NCI-H345 (cell line): ENCODE results near the gene ADCY5.

ENCODE experiments used
- DNase-seq: peaks from one replicate; lab custom pipeline; 2025; lab: John Stamatoyannopoulos, UW

The ADCY5 gene

DNA sequence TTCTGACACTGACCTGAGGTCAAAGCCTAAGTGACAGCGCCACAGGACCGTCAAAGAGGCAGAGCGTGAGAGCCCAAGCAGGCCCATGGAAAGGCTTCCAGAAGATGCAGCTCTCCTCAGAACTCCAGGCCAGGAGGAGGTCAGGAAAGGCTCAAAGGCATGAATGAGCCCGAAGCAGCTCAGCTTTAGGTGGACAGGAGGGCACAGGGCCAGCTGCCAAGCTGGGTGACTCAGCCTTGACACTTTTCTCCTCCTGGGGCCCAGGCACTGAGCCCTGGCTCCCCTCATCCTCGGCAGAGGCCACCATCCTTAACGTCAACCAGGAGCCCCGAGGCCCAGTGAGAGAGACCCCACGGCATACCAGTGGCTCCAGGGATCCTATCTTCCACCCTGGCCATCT lies 62.9 kb downstream of the ADCY5 start:
- no peak for DNase-seq

DNA sequence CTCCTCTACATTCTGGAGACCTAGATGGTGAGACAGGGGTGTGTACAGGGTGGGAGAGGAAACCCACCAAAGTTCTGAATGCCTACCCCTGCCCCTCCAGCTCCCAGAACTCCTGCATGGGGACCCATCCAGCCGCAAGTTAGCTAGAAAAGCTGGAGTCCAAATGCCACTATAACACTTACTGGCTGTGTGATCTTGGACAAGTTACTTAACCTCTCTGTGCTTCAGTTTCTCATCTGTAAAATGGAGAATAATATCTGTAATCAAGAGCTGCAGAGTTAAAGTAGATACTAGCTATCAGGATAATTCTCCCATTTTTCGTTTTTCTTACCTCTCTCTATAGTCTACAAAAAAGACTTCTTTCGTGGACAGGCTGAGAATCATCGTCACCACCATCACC lies 63.4 kb downstream of the ADCY5 start:
- DNase-seq = no peak

DNA sequence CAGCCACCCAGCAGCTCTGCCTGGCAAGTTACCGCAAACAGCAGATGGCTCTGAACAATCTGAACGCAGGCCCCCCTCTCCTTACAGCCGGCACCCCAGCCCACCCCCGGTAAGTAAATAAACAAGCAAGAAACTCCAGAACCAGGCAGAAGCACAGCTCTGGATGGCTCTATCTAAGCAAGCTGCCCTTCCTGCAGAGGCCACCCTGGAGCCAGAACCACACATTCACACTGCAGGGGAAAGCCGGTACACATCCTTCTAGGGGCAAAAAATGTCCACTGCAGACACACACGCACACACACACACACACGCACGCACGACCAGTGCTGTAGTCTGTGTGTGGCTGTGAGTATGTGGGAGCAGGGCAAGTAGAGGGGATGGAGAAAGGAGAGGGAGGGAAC lies 63.9 kb downstream of the ADCY5 start:
- DNase-seq = no peak

DNA sequence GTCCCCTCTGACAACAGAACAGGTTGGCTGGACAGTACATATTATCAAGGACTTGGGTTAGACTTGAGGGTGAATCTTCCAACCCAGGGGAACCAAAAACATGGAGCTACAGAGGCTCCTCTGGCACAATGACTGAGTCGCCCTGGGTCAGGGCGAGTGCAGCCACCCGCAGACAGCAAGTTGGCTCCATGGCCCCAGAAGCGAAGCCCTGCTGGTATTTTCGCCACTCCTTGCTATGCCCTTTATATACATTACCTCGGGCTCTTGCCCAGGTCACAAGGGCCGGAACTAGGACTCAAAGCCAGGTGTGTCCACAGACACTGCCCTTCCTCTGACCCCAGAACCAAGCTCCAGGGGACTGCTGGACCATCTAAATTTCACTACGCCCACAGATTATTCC lies 64.6 kb downstream of the ADCY5 start:
- DNase-seq = no peak

DNA sequence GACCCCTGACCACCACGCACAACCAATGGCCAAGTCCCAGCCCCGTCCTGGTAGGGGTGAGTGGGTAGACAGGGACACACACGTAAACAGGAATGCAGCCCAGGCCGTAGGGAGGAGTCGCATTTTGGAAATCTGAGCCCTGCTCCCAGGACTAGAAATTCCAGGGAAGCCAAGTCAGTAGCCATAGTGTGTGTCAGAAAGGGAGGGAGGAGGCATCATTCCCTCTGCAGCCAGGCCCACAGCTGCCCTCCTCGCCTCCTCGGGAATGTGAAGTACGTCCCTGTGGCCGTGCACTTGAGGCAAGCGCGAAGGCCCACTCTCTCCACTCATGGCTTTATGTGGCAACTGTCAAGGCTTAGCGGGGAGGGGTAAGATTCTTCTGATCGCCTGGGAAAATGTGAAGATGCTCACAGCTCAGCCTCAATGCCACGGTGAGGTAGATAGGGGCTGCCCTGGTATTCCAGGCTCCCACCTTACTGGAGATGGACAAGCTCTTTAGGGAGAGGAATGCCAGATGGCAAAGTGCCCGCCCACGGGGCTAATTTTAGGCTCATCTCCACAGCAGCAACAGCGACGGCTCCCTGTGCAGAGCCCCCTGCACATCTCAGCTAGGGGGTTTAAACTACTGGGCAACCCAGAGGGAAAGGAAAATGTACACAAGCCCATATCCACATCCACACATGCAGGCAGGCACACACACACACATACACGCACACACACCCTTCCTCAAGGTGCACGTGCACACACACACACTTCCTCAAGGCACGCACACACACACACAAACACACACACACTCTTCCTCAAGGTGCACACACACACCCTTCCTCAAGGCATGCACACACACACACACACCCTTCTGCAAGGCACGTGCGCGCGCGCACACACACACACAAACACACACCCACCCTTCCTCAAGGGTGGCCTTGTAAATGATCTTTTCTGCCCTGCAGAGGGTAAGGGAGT lies 65.5 kb downstream of the ADCY5 start:
- DNase-seq = no peak

DNA sequence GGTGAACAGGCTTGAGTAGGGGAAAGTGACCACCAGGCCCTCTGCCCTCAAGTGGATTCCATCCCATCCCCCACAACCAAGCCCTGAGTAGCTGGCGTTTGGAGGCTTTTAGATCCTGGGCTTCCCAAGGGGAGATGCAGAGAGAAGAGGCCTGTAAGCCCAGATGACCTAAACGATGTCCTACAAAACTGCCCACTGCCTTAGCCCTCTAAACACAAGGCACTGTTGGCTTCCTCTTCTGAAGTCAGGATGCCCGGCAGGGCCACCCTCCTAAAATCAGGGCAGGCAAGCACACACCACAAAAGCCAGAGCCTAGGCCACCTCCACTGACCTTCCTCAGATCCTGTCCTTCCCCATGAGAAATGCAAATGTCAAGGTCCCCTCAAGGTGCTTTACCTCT lies 68.6 kb downstream of the ADCY5 start:
- no peak for DNase-seq

DNA sequence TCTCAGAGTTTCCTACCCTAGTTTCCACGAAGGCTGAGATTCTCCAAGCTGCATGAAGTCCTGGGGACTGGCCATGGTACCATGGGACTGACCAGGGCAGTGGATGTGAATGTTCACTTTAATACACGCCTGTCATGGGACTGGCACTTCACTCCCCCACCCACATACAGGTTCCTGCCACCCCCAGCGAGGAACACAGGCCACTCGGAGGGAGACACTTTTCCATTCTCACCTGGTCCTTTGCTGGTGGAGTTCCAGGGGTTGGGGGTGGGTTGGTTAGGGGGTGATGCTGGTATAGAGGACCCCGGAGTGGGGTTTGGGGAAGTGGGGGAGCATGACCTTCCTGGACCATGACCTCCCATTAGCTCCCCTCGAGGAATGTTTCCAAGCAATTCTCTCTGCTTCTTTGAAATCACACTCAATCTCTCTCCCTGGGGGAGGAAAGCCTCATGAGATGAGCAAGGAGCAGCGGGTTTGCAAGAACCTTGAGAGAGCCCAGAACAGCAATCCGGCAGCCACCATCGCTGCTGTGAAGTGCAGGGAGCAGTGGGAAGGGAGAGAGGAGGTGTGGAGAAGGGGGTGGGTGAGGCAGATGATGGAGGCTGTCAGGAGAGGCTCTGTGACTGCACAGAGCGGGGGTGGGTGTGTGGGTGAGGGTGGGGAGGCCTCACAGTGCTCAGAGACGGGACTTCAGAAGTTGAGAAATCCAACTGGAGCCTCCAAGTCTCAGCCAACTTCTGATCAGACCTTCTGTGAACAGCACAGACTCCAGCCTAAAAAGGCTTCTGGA lies 69.7 kb downstream of the ADCY5 start:
- no peak for DNase-seq

DNA sequence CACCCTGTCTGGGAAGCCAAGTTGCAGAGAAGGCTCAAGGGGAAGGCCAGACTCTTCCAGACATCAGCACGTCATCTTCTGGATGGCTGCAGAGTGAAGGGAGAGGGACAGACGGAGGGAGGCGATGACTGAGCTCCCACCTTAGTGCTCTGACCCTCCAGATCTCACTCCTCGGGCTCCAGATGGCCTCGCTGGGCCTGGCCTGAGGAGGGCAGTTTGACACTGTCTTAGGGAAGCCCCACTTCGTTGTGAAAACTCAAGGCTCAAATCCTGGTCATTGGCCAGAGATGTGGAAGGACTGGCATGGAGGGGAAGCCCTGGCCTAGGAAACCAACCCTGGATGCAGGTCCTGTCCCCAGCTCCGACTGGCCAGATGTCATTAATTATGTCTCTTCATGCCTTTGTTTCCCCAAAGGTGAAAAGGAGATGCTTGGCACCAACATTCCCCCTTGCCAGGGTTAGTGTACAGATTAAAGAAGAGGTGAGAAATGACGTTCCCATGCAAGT lies 70.4 kb downstream of the ADCY5 start:
- DNase-seq = no peak

DNA sequence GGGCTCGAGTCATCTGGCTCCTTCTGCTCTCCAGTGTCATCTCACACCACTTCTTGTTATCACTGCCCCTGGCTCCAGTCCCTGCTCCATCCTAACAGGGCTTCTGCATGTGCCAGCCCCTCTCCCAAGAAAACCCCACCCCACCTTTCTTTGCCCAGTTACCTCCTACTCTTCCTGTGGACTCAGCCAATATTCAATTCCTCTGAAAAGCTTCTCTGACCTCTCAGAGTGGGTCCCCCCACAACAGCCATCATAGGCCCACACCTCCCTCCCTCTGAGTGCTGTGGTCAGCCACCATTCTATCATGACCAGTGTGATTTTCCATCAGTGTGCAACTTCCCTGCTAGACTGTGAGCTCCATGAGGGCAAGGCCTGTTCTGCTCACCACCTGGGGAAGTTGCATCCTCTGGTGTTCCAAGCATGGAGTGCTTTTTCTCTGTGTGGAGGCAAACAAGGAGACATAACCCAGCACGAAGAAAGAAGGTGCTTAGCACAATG lies 71.6 kb downstream of the ADCY5 start:
- no peak for DNase-seq

DNA sequence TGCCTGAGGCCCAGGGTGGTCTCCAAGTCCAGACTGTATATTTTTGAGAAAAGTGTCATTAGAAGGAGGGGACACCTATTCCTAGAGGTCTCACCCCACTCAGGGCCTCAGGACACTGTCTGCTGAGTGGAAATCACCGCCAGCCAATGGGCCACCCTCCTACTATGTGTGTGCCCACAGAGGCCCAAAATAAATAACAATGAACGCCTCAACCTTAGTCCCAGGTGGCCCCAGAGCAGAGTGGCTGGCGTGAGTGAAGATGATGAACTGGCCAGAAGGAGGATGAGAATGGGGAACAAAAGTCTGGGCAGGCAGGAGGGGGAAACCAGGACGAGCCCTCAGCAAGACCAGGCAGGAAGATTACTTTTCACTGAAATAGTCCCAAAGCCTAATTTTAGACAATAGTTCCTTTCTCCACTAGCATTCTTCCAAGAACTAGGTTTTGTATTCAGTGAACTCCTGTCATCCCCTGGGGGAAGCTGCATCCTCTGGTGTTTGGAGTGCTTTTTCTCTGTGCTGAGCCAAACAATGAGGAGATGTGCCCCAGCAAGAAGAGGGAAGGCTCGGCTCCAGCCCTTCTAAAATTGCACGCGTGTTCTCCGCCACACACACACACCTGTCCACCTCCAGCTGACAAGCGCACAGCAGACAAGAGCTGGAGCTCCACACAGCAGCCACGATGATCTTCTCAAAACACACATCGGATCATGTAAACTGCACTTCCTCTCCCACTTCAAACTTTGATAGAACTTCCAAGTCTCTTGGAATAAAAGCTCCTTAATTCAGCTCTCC lies 72.2 kb downstream of the ADCY5 start:
- DNase-seq = no peak

DNA sequence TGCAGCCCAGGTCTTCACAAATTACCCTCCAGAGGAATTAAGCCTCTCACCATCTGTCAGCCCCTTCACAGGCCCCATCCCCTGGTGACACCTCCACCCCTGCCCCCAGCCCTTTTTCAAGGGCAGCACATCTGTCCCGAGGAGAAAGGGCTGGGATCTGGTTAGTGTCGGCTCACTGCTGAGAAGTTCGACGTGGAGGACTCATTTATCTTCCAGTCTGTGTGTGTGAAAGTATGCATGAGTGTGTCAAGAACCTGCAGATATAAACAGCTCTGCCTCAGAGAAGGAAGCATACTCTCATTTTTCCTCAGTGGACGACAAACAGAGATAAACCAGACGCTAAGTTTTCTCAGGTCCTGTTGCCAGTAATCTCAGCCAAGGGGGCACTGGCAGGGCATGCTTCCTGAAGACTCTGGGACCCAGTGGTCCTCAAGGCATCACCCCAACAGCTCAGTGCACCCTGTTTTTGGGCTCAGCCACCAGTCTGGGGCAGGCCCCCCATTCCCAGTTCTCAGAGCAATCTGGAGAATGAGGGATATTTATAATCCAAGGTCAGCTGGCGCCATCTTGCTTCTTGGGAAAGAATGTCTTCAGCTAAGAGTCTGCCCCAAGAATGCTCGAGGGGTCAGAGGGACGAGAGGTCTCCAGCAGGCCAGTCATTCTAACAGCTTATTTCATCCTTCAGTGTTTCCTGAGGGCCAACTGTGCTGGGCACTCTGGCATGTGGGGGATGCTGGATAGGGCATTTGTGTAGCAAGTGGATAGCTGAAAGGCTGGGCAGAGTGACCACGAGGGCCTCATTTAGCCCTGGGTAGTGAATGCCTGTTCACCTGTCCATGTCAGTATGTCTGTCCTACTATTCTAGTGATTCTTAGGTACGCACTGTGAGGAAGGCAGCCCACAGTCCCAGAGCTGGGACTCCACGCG lies 73.6 kb downstream of the ADCY5 start:
- no peak for DNase-seq

DNA sequence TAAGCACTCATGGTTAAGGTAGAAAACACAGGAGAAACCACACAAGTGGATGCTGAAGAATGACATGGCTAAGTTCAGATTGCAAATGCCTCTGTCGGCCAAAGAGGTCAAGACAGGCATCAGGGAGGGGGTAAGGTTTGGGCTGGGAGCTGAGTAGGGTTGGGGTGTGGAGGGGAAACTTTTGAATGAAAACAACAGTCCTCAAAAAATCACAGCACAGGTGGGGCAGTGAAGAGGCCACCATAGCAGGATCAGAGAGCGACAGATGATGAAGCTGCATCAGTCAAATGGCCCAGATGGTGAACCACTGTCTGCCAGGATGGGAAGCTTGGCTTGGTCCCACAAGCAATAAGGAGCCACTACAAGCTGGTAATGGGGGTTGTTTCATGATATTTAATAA lies 74.9 kb downstream of the ADCY5 start:
- DNase-seq = no peak

DNA sequence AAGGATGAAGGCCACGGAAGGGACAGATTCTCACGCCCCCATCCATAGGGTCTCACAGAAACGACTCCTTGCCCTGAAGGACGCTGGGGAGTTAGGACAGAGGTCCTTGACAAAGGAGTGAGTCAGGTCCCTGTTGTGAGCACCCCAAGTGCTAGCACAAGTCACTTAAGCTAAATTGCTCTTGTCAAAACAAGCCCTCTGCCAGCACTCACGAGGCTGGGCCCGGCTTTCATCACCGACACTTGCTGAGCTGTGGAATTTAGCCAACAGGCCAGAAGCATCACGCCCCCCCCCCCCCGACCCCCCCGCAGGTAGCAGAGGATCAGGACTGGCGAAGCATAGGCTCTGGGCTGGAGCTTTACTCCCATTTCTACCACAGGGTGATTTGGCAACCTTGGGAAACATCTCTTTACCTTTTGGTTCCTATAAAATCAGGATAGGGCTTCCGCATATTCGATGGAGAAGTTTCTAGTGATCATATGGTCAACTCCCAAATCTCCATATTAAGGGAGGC lies 75.4 kb downstream of the ADCY5 start:
- DNase-seq = no peak

DNA sequence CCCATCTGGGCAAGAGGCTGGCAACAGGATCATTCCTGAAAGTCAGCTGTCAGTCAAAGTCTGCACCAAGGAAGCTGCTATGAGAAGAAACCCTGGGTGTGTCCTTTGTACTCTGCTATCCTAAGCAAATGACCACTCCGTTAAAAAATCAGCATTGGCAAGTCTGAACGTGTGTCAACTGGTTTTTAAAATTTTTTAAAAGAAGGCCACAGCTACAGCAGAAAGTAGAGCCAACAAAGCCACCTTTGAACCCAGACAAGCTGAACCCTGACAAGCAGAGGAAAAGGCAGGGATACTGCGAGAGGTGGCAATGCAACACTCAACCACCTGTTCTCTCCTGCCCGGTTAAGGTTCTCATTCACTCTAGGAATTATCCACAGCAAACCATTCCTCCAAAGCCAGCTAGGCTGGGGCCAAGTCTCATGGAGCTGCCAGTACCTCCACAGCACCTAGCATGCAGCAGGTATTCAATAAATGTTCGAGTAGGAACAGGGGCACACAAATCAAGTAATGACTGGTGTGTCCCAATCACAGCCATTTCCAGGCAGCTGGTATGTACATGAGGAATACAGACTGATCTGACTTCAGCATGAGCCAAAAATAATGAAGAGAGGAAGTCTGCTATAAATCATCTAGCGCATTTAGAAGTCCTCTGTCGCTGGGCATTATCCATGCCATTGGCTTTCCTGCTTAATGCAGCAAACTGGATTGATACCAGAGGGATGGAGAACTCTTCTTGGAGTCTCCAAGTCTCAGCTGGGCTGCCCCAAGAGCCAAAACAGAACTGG lies 76.0 kb downstream of the ADCY5 start:
- DNase-seq = no peak

DNA sequence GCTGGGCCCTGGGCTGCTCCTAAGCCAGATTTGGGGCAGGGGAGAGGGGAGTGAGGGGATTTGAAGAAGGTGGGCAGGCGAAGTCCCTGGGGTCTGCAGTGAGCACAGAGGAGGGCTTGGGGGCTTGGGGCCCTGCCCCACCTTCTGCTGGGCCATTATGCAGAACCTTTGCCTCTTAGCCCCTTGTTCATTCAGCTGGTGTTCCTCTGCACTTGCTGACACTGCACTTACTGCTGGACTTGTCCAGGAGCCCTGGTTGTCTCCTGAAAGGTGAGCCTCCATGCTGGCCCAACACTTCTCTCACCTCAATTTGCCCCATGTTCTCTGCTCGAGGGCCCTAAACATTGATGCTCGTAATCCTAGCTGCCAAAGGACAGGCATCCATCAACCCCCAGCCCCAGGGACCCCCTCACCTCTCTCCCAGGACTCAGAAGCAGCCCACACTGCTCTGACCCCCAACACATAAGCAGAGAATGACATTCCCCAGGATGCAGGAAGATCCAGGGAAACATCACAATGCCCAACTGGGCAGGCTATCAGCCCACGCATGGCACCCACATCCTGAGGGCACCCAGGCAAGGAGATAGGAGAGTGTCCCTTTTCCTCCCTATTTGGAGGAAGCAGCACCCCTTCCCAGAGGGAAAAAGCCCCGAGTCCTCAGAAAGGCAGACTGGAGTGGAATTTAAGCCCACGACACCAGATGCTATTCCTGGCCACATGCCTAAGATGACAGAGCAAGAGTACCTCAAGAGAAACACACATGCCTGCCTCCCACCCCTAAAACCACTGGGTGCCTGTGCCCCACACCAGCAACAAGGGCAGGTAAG lies 76.8 kb downstream of the ADCY5 start:
- no peak for DNase-seq

DNA sequence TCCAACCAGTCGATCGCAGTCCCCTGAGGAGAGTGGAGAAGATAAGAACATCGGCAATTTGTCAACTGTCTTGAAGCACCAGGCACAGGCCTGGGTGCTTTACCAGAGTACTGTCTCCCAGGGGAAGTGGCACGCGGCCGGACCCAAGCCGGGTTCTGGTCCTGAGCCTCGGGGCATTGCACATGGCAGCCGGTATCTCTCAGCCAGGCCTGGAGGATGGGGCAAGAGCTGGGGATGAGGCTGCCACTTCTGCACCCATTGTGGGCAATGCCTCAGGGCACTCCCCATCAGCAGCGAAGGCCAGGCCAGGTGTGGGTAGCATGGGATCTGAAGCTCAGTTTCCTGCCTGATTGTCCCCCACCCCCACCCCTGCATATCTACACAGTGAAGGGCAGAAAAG lies 77.5 kb downstream of the ADCY5 start:
- no peak for DNase-seq

DNA sequence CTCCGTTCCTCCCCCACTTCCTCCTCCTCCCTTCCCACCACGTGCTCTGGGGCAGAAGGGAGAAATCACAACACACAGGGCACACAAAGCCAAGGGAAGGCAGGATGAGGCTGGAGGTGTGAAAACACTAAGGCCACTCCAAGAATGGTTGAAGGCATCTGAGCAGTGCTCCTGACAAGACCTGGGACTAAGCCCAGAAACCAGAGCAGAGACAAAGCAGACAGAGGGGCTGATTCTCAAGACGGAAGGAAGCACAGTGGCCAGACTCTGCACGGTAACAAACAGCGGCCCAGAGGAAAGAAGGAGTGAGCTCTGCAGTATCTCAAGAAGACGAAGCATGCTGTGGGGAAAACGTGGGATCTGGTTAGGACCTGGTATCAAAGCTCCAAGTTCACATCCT lies 78.1 kb downstream of the ADCY5 start:
- no peak for DNase-seq

DNA sequence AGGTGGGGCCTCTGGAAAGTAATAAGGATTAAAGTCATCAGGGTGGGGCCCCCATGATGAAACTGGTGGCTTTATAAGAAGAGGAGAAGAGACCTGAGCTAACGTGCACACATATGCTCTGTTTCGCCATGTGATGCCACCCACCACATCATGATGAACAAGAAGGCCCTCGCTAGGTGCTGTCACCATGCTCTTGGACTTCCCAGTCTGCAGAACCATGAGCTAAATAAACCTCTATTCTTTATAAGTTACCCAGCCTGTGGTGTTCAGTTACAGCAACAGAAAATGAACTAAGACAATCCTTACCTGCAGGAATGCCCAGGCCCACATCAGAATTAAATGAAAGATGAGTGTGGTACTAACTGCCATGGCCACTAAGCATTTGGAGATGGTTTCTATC lies 79.8 kb downstream of the ADCY5 start:
- no peak for DNase-seq
